H1 (cell line): ENCODE results near the gene ELL2. TPM values are rescaled to one million over a fixed set of nuclear protein-coding genes. Genes with fewer than 3 reads are reported as not detected.

Source experiments
- CTCF ChIA-PET: fragments of 300-600 bp; sonication (Branson Sonifier 250); formaldehyde crosslinking; loops from one replicate; lab custom pipeline; 2021; ENCODE audit not compliant: partially characterized antibody; lab: Charles Lee
- POLR2A ChIA-PET: fragments of 300-600 bp; sonication (Branson Sonifier 250); formaldehyde crosslinking; loops from one replicate; lab custom pipeline; 2021; ENCODE audit warnings: inconsistent platforms; ENCODE audit not compliant: partially characterized antibody; lab: Charles Lee
- DNase-seq, 2 experiments: peaks; one replicate each; pipeline versions ENCODE4 v3.0.0 to v3.0.0-alpha.2; 2010 to 2022; ENCODE audit warnings: low spot score in 2 of 2, low read depth in 1 of 2, mixed read lengths in 1 of 2
- FAIRE-seq: peaks from 2 replicates; lab custom pipeline; 2011; peaks lifted over from hg19 to GRCh38; lab: Jason Lieb, UNC
- H2AFZ ChIP-seq: 2 replicates; pipeline ENCODE4 v1.8.1; 2012; ENCODE audit warnings: low read length, inconsistent platforms
- H2AK5ac ChIP-seq: 2 replicates; pipeline ENCODE4 v1.6.1; 2013; ENCODE audit warnings: low read depth, low read length
- H2BK120ac ChIP-seq: replicated peaks from 2 replicates; pipeline ENCODE3; 2013; ENCODE audit warnings: low read depth, low read length, inconsistent platforms
- H2BK12ac ChIP-seq: 2 replicates; pipeline ENCODE4 v1.6.1; 2013; ENCODE audit warnings: low read depth, low read length
- H2BK15ac ChIP-seq: 2 replicates; pipeline ENCODE4 v1.6.1; 2013; ENCODE audit warnings: low read length
- H2BK20ac ChIP-seq: 2 replicates; pipeline ENCODE4 v1.6.1; 2013; ENCODE audit warnings: low read length
- H2BK5ac ChIP-seq: 2 replicates; pipeline ENCODE4 v1.6.1; 2013; ENCODE audit warnings: low read depth, low read length
- H3K14ac ChIP-seq: 2 replicates; pipeline ENCODE4 v1.6.1; 2013; ENCODE audit warnings: inconsistent platforms; ENCODE audit not compliant: insufficient read length
- H3K18ac ChIP-seq: 2 replicates; pipeline ENCODE4 v1.6.1; 2013; ENCODE audit warnings: low read length; ENCODE audit errors: extremely low read depth
- H3K23ac ChIP-seq: 2 replicates; pipeline ENCODE4 v1.6.1; 2013; ENCODE audit warnings: inconsistent platforms; ENCODE audit not compliant: insufficient read length
- H3K23me2 ChIP-seq: 2 replicates; pipeline ENCODE4 v1.6.1; 2013; ENCODE audit warnings: low read depth, low read length
- H3K27ac ChIP-seq: 2 replicates; pipeline ENCODE4 v1.6.1; 2011; ENCODE audit warnings: low read depth, low read length, inconsistent platforms
- H3K27me3 ChIP-seq, 4 experiments: replicated peaks in 1 of 4; 1 replicate in 1 of 4; 2 replicates in 3 of 4; pipeline versions ENCODE4 v1.6.1 to v1.8.1; 2011 to 2013; ENCODE audit warnings: low read length in 3 of 4, mild to moderate bottlenecking in 3 of 4, inconsistent platforms in 2 of 4, mixed read lengths in 2 of 4, moderate library complexity in 1 of 4; ENCODE audit not compliant: control insufficient read depth in 3 of 4, insufficient read depth in 3 of 4; ENCODE audit errors: extremely low read depth in 1 of 4
- H3K36me3 ChIP-seq, 4 experiments: 2 replicates each; pipeline versions ENCODE4 v1.6.1 to v1.8.1; 2011 to 2013; ENCODE audit warnings: mild to moderate bottlenecking in 4 of 4, low read length in 3 of 4, moderate library complexity in 2 of 4, control low read depth in 1 of 4, inconsistent platforms in 1 of 4; ENCODE audit not compliant: insufficient read depth in 4 of 4, control insufficient read depth in 2 of 4
- H3K4ac ChIP-seq: replicated peaks from 2 replicates; pipeline ENCODE3; 2013; ENCODE audit warnings: low read length, low read depth, mixed read lengths, inconsistent platforms; ENCODE audit not compliant: insufficient read length
- H3K4me1 ChIP-seq, 4 experiments: replicated peaks in 1 of 4; 1 replicate in 1 of 4; 2 replicates in 3 of 4; pipeline versions ENCODE4 v1.6.1 to v1.8.1; 2011 to 2013; ENCODE audit warnings: low read length in 3 of 4, inconsistent platforms in 2 of 4, mixed read lengths in 1 of 4; ENCODE audit not compliant: insufficient read depth in 4 of 4, control insufficient read depth in 3 of 4
- H3K4me2 ChIP-seq, 2 experiments: 2 replicates each; pipeline versions ENCODE4 v1.6.1 to v1.8.1; 2011 to 2013; ENCODE audit warnings: low read depth in 2 of 2, low read length in 2 of 2, control low read depth in 1 of 2, inconsistent platforms in 1 of 2, mild to moderate bottlenecking in 1 of 2; ENCODE audit not compliant: insufficient read depth in 1 of 2
- H3K4me3 ChIP-seq, 4 experiments: fragments of 200-600, 300-600 bp in 1 of 4; sonication (generic), shearing (Covaris generic), sonication (Bioruptor Twin) in 1 of 4; 2 replicates each; pipeline versions ENCODE4 v1.5.1 to v1.8.1; 2011 to 2016; ENCODE audit warnings: low read length in 4 of 4, low read depth in 3 of 4, control low read depth in 2 of 4, inconsistent platforms in 2 of 4, mild to moderate bottlenecking in 2 of 4, mixed read lengths in 1 of 4, moderate library complexity in 1 of 4; ENCODE audit not compliant: insufficient read depth in 2 of 4; ENCODE audit errors: extremely low read depth in 1 of 4
- H3K56ac ChIP-seq: replicated peaks from 2 replicates; pipeline ENCODE3; 2013; ENCODE audit warnings: low read depth, mild to moderate bottlenecking, mixed read lengths, low read length, inconsistent platforms; ENCODE audit not compliant: insufficient read length
- H3K79me1 ChIP-seq: 2 replicates; pipeline ENCODE4 v1.6.1; 2013; ENCODE audit warnings: low read depth, low read length, control low read depth
- H3K79me2 ChIP-seq, 2 experiments: 2 replicates each; pipeline versions ENCODE4 v1.6.1 to v1.8.1; 2012 to 2013; ENCODE audit warnings: low read length in 2 of 2, mild to moderate bottlenecking in 2 of 2, inconsistent platforms in 1 of 2; ENCODE audit not compliant: insufficient read depth in 2 of 2, control insufficient read depth in 1 of 2
- H3K9ac ChIP-seq, 4 experiments: replicated peaks in 1 of 4; 1 replicate in 1 of 4; 2 replicates in 3 of 4; pipeline versions ENCODE4 v1.6.1 to v1.8.1; 2011 to 2013; ENCODE audit warnings: low read depth in 3 of 4, low read length in 3 of 4, control low read depth in 2 of 4, mild to moderate bottlenecking in 2 of 4, moderate library complexity in 2 of 4, inconsistent platforms in 1 of 4; ENCODE audit errors: extremely low read depth in 1 of 4
- H3K9me3 ChIP-seq, 2 experiments: 2 replicates each; pipeline versions ENCODE4 v1.6.1 to v1.8.1; 2012 to 2013; ENCODE audit warnings: mild to moderate bottlenecking in 2 of 2, moderate library complexity in 2 of 2, control low read depth in 1 of 2, inconsistent platforms in 1 of 2, low read depth in 1 of 2, low read length in 1 of 2, mixed read lengths in 1 of 2; ENCODE audit not compliant: insufficient read depth in 2 of 2
- H4K20me1 ChIP-seq, 2 experiments: replicated peaks in 1 of 2; 2 replicates each; pipeline versions ENCODE3 to v1.8.1; 2011 to 2013; ENCODE audit warnings: inconsistent platforms in 2 of 2, low read length in 2 of 2, mild to moderate bottlenecking in 1 of 2; ENCODE audit not compliant: insufficient read depth in 2 of 2, control insufficient read depth in 1 of 2
- H4K5ac ChIP-seq: 2 replicates; pipeline ENCODE4 v1.6.1; 2013; ENCODE audit warnings: low read length, low read depth, mixed read lengths, inconsistent platforms; ENCODE audit not compliant: insufficient read length
- H4K8ac ChIP-seq: 2 replicates; pipeline ENCODE4 v1.8.0; 2013; ENCODE audit warnings: mild to moderate bottlenecking, moderate library complexity, low read length, inconsistent platforms; ENCODE audit not compliant: insufficient read depth; ENCODE audit errors: extremely low read depth
- H4K91ac ChIP-seq: replicated peaks from 2 replicates; pipeline ENCODE3; 2013; ENCODE audit warnings: low read length, mixed read lengths, inconsistent platforms; ENCODE audit not compliant: insufficient read length
- ASH2L ChIP-seq: fragments of 200-600, 300-600 bp; sonication (generic); IDR thresholded peaks from one replicate; pipeline ENCODE4 v1.7.1; 2017; ENCODE audit warnings: low read length
- BACH1 ChIP-seq: IDR thresholded peaks from 2 replicates; pipeline ENCODE4 v1.6.1; 2012; ENCODE audit warnings: low read length, improper control_type of control experiment
- BCL11A ChIP-seq, 2 experiments: IDR thresholded peaks; one replicate each; pipeline ENCODE4 v1.6.1; 2011; ENCODE audit warnings: low read depth in 2 of 2, low read length in 2 of 2, mild to moderate bottlenecking in 2 of 2
- BRCA1 ChIP-seq: IDR thresholded peaks from 2 replicates; pipeline ENCODE4 v1.6.1; 2012; ENCODE audit warnings: low read depth, low read length, improper control_type of control experiment
- CBX8 ChIP-seq: fragments of 300-800, 300-1000 bp; sonication (generic); IDR thresholded peaks from 2 replicates; pipeline ENCODE4 v1.7.1; 2016; ENCODE audit warnings: low read depth, low read length, borderline replicate concordance
- CREB1 ChIP-seq: IDR thresholded peaks from 2 replicates; pipeline ENCODE4 v1.6.1; 2012; ENCODE audit warnings: inconsistent platforms
- CTBP2 ChIP-seq: IDR thresholded peaks from 2 replicates; pipeline ENCODE4 v1.7.0; 2011; ENCODE audit warnings: borderline replicate concordance, mild to moderate bottlenecking, moderate library complexity, mixed read lengths, low read length; ENCODE audit not compliant: insufficient read depth, insufficient read length
- POU5F1 ChIP-seq: IDR thresholded peaks from 2 replicates; pipeline ENCODE4 v1.6.1; 2011; ENCODE audit warnings: low read depth, mild to moderate bottlenecking, low read length, moderate library complexity
- RAD21 ChIP-seq, 2 experiments: IDR thresholded peaks in 1 of 2; conservative IDR thresholded peaks in 1 of 2; 2 replicates each; pipeline ENCODE4 v1.6.1; 2011; ENCODE audit warnings: low read depth in 2 of 2, low read length in 2 of 2, improper control_type of control experiment in 1 of 2, inconsistent platforms in 1 of 2, mild to moderate bottlenecking in 1 of 2, moderate library complexity in 1 of 2
- SAP30 ChIP-seq: fragments of 300-600 bp; sonication (generic); IDR thresholded peaks from 2 replicates; pipeline ENCODE4 v1.7.1; 2012; ENCODE audit warnings: low read length, moderate library complexity, mild to moderate bottlenecking, inconsistent platforms; ENCODE audit not compliant: insufficient read depth, insufficient replicate concordance
- SP1 ChIP-seq: IDR thresholded peaks from 2 replicates; pipeline ENCODE4 v1.6.1; 2011; ENCODE audit warnings: low read depth, low read length
- SP2 ChIP-seq: IDR thresholded peaks from 2 replicates; pipeline ENCODE4 v1.6.1; 2012; ENCODE audit warnings: mild to moderate bottlenecking, low read length, inconsistent platforms
- TCF12 ChIP-seq: IDR thresholded peaks from 2 replicates; pipeline ENCODE4 v1.6.1; 2011; ENCODE audit warnings: low read depth, mild to moderate bottlenecking, low read length
- WGBS, 2 experiments: shearing (Covaris generic) in 1 of 2; methylation state at CpG; one replicate each; pipeline versions ENCODE4 v1.1.6 to v1.1.7; 2013 to 2015; ENCODE audit warnings: low lambda C conversion rate in 2 of 2, mixed read lengths in 2 of 2, inconsistent platforms in 1 of 2, low coverage in 1 of 2, missing lambda C conversion rate in 1 of 2; ENCODE audit not compliant: insufficient replicate concordance in 2 of 2, insufficient coverage in 1 of 2, insufficient read length in 1 of 2; ENCODE audit errors: extremely low coverage in 1 of 2, missing lambda C conversion rate in 1 of 2; 5-methylcytosine and 5-hydroxymethylcytosine counted together
- polyA plus RNA-seq, 7 experiments: library from polyadenylated mRNA; depleted of rRNA in 3 of 7; stranded (reverse) in 5 of 7; unstranded in 2 of 7; fragments of >200 nt in 5 of 7; fragments of 200-250 nt in 2 of 7; gene quantifications; 1 replicate in 5 of 7; 2 replicates in 1 of 7; 4 replicates in 1 of 7; pipeline versions ENCODE4 v1.2.1 to v1.2.3, GENCODE V29; 2011 to 2013; ENCODE audit warnings: missing spikeins in 2 of 7, mixed read lengths in 2 of 7
- total RNA-seq: library from RNA; stranded (reverse); fragmentation: NEBNext Ultra II Directional; extraction: Animal tissue kit (Norgen Biotek cat#: 25700); gene quantifications from 2 replicates; pipeline ENCODE4 v1.2.1, GENCODE V29; 2021
- TF ChIP-seq, protein P1 (sequence below): IDR thresholded peaks from 2 replicates; pipeline ENCODE4 v1.6.1; 2012; ENCODE audit warnings: inconsistent platforms

The ELL2 gene
- total and polyA plus RNA-seq, 2 of the 8 experiments (the other 6 are each of a cell fraction or from before 2014, with no cell fraction given) = 6.3 to 29.4 TPM

DNA sequence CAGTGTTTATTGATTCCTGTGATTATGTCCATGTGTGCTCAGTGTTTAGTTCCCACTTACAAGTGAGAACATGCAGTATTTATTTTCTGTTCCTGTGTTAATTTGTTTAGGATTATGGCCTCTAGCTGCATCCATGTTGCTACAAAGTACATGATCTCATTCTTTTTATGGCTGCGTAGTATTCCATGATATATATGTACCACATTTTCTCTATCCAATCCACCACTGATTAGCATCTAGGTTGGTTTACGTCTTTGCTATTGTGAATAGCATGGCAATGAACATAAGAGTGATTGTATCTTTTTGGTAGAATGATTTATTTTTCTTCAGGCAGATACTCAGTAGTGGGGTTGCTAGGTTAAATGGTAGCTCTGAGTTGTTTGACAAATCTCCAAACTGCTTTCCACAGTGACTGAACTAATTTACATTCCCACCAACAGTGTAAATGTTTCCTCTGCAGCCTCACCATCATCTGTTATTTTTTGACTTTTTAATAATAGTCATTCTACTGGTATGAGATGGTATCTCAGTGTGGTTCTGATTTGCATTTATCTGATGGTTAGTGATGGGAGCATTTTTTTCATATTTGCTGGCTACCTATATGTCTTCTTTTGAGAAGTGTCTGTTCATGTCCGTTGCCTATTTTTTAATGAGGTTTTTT, 47.5 kb upstream of the ELL2 start:
- H3K27ac ChIP-seq = no peak overlapping the region
- H2BK12ac ChIP-seq = no peak overlapping the region
- H3K23ac ChIP-seq = no peak overlapping the region
- no peak overlapping the region for H2AFZ ChIP-seq
- no peak overlapping the region for H3K4ac ChIP-seq
- H3K36me3 ChIP-seq = no peaks in the 10 kb centered on the region; a peak in 1 of 8 replicates
- H3K14ac ChIP-seq = no peak overlapping the region
- H2BK20ac ChIP-seq = no peak overlapping the region
- H3K9ac ChIP-seq = no peak overlapping the region
- WGBS, 2 experiments = 94% methylated on average over 3 of the region's 3 CpGs; no CpG with 5 or more reads in 1 of the 2 experiments
- H3K27me3 ChIP-seq = no peaks in the 10 kb centered on the region
- no peak overlapping the region for H2BK120ac ChIP-seq
- H2BK15ac ChIP-seq = no peak overlapping the region
- DNase-seq (no peak), FAIRE-seq (no peak)
- no peaks in the 10 kb centered on the region for H3K79me2 ChIP-seq
- H4K8ac ChIP-seq = no peak overlapping the region
- no peaks in the 10 kb centered on the region for H3K79me1 ChIP-seq
- H3K4me2 ChIP-seq = no peak overlapping the region
- peaks cover 0 to 4% of the 10 kb centered on the region in 2 experiments; a peak in 1 of 4 replicates for H3K9me3 ChIP-seq
- no peak overlapping the region for H3K4me3 ChIP-seq
- H4K5ac ChIP-seq = no peak overlapping the region
- H4K91ac ChIP-seq = no peak overlapping the region
- no peaks in the 10 kb centered on the region for H4K20me1 ChIP-seq
- POLR2A ChIA-PET = no interaction called here
- H3K4me1 ChIP-seq = no peaks in the 10 kb centered on the region
- H2AK5ac ChIP-seq = no peak overlapping the region
- no peak overlapping the region for H3K18ac ChIP-seq
- no peak overlapping the region for H3K56ac ChIP-seq
- no peak overlapping the region for H2BK5ac ChIP-seq
- CTCF ChIA-PET = interaction anchor here (0.6 kb wide), 1 partner anchor 230 kb away, joined by 3 read pairs; no protein-coding TSS in a partner anchor
- H3K23me2 ChIP-seq = no peaks in the 10 kb centered on the region
- TF ChIP-seq BACH1 (no peak), SP2 (no peak), TCF12 (no peak), SAP30 (no peak), CREB1 (no peak), RAD21 (IDR thresholded peaks at IDR 0.05 in 1 of 2, conservative IDR thresholded peaks at IDR 0.05 in 1 of 2; ENCODE audit: low read depth in 2 of 2, low read length in 2 of 2) (no peak), POU5F1 (no peak), BRCA1 (no peak), SP1 (no peak), CTBP2 (no peak), BCL11A (IDR thresholded peaks at IDR 0.05; ENCODE audit: low read depth in 2 of 2, low read length in 2 of 2) (no peak), CBX8 (no peak), ASH2L (no peak)
- TF ChIP-seq, protein P1, sequence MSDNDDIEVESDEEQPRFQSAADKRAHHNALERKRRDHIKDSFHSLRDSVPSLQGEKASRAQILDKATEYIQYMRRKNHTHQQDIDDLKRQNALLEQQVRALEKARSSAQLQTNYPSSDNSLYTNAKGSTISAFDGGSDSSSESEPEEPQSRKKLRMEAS = no peak
